ENCODE measurements around the gene SUN1. TPM values are rescaled to one million over a fixed set of nuclear protein-coding genes. Genes with fewer than 3 reads are reported as not detected.

SUN1 gene
- total and polyA plus RNA-seq, 10 of the 15 experiments (the other 5 are each of a cell fraction or from before 2014, with no cell fraction given): 27.8 to 107 (median 65.8) TPM

GRCh38 chr7:916291-916941 lies 84.1 kb downstream of the SUN1 start (continued):
- no peak for TF ChIP-seq ZBTB33 (IDR thresholded peaks at IDR 0.05)
- TF ChIP-seq, protein P1, sequence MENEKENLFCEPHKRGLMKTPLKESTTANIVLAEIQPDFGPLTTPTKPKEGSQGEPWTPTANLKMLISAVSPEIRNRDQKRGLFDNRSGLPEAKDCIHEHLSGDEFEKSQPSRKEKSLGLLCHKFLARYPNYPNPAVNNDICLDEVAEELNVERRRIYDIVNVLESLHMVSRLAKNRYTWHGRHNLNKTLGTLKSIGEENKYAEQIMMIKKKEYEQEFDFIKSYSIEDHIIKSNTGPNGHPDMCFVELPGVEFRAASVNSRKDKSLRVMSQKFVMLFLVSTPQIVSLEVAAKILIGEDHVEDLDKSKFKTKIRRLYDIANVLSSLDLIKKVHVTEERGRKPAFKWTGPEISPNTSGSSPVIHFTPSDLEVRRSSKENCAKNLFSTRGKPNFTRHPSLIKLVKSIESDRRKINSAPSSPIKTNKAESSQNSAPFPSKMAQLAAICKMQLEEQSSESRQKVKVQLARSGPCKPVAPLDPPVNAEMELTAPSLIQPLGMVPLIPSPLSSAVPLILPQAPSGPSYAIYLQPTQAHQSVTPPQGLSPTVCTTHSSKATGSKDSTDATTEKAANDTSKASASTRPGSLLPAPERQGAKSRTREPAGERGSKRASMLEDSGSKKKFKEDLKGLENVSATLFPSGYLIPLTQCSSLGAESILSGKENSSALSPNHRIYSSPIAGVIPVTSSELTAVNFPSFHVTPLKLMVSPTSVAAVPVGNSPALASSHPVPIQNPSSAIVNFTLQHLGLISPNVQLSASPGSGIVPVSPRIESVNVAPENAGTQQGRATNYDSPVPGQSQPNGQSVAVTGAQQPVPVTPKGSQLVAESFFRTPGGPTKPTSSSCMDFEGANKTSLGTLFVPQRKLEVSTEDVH (IDR thresholded peaks at IDR 0.05; ENCODE audit: low read depth, partially characterized antibody): no peak
- no peak for TF ChIP-seq REST (IDR thresholded peaks at IDR 0.05; ENCODE audit: low read depth, low read length)
- TF ChIP-seq TBL1XR1 (IDR thresholded peaks at IDR 0.05; ENCODE audit: low read depth, low read length): no peak
- no peak for TF ChIP-seq RUNX3 (IDR thresholded peaks at IDR 0.05; ENCODE audit: low read length)
- TF ChIP-seq MEF2B (IDR thresholded peaks at IDR 0.05; ENCODE audit: partially characterized antibody, poor library complexity, severe bottlenecking): no peak
- no peak for TF ChIP-seq EZH2 (IDR thresholded peaks at IDR 0.05; ENCODE audit: borderline replicate concordance, control insufficient read depth, low read depth, low read length)
- TF ChIP-seq, protein P2, sequence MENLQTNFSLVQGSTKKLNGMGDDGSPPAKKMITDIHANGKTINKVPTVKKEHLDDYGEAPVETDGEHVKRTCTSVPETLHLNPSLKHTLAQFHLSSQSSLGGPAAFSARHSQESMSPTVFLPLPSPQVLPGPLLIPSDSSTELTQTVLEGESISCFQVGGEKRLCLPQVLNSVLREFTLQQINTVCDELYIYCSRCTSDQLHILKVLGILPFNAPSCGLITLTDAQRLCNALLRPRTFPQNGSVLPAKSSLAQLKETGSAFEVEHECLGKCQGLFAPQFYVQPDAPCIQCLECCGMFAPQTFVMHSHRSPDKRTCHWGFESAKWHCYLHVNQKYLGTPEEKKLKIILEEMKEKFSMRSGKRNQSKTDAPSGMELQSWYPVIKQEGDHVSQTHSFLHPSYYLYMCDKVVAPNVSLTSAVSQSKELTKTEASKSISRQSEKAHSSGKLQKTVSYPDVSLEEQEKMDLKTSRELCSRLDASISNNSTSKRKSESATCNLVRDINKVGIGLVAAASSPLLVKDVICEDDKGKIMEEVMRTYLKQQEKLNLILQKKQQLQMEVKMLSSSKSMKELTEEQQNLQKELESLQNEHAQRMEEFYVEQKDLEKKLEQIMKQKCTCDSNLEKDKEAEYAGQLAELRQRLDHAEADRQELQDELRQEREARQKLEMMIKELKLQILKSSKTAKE (IDR thresholded peaks at IDR 0.05; ENCODE audit: low read depth, poor library complexity, severe bottlenecking): no peak
- TF ChIP-seq BCL3 (IDR thresholded peaks at IDR 0.05; ENCODE audit: borderline replicate concordance, insufficient read depth, low read depth, low read length, poor library complexity, severe bottlenecking): no peak
- TF ChIP-seq TAF1 (IDR thresholded peaks at IDR 0.05; ENCODE audit: borderline replicate concordance, low read depth, low read length): no peak
- TF ChIP-seq KDM1A (IDR thresholded peaks at IDR 0.05; ENCODE audit: borderline replicate concordance): no peak
- TF ChIP-seq, protein P3, sequence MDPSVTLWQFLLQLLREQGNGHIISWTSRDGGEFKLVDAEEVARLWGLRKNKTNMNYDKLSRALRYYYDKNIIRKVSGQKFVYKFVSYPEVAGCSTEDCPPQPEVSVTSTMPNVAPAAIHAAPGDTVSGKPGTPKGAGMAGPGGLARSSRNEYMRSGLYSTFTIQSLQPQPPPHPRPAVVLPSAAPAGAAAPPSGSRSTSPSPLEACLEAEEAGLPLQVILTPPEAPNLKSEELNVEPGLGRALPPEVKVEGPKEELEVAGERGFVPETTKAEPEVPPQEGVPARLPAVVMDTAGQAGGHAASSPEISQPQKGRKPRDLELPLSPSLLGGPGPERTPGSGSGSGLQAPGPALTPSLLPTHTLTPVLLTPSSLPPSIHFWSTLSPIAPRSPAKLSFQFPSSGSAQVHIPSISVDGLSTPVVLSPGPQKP (IDR thresholded peaks at IDR 0.05; ENCODE audit: low read depth, low read length): no peak
- TF ChIP-seq RELA (IDR thresholded peaks at IDR 0.05; ENCODE audit: borderline replicate concordance, partially characterized antibody): no peak
